ENCODE data around the gene MSMB. TPM values are rescaled to one million over a fixed set of nuclear protein-coding genes. Genes with fewer than 3 reads are reported as not detected.

Gene MSMB
- total and polyA plus RNA-seq, 9 of the 15 experiments (the other 6 are each of a cell fraction or from before 2014, with no cell fraction given), result 0.21 to 0.60 TPM; not detected in 7

DNA sequence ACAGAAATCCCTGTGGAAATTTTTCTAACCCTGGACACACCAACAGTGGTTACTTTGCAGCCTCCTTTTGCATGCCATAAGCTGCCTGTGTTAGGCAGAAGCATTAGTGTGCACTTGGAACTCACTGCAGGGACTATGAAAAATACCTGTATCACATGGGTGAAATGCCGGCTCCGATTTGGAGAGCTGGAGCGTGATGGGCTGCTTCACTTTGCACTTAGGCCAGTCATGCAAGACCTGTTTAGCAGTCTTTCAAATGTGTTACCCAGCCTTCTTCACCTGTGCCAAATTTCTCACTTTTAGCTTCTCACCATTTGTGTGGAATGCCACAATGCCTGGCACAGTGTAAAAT lies 26.9 kb downstream of the MSMB start:
- peak overlapping the region; percentile 83 for H3K27ac ChIP-seq (ENCODE audit: extremely low read depth, low read depth, low read length)
- intact Hi-C loops (cut with micrococcal nuclease) (loop anchor here (2.0 kb wide), 1 partner anchor 18 kb away; no protein-coding TSS in a partner anchor), in situ Hi-C loops (cut with MboI) (no loop called here)
- H3K4me2 ChIP-seq (ENCODE audit: insufficient read depth, low read length), result peak overlapping the region; percentile 87
- no peak for ATAC-seq
- no peak overlapping the region for H2AFZ ChIP-seq (ENCODE audit: low read depth, low read length)
- peaks cover 100% of the 10 kb centered on the region for H3K79me2 ChIP-seq (ENCODE audit: control insufficient read depth, insufficient read depth, low read length)
- H3K36me3 ChIP-seq (ENCODE audit: control insufficient read depth, insufficient read depth, low read length), result peaks cover 62% of the 10 kb centered on the region
- H3K9ac ChIP-seq (ENCODE audit: insufficient read depth in 1 of 2, low read depth in 2 of 2, low read length in 2 of 2), result peak overlapping the region in 1 of 2 experiments; percentile 76; a peak in 2 of 4 replicates
- 58% methylated on average over 3 of the region's 3 CpGs for WGBS (ENCODE audit: insufficient coverage, low coverage, missing lambda C conversion rate)
- H3K9me3 ChIP-seq (replicated peaks; ENCODE audit: control insufficient read depth, insufficient read depth, low read depth, low read length), result no peaks in the 10 kb centered on the region
- H3K27me3 ChIP-seq (ENCODE audit: control insufficient read depth in 2 of 2, insufficient read depth in 2 of 2, low read length in 2 of 2), result no peaks in the 10 kb centered on the region
- no peak for FAIRE-seq
- ChIA-PET CTCF (ENCODE audit: low intra/inter-chr PET ratio) (no interaction called here), POLR2A (interaction anchor here (1.9 to 11.8 kb wide), 3 partner anchors 10 to 18 kb away, joined by 14 to 136 read pairs (median 37); no protein-coding TSS in a partner anchor)
- H4K20me1 ChIP-seq (replicated peaks; ENCODE audit: control insufficient read depth, insufficient read depth, low read length), result peaks cover 19% of the 10 kb centered on the region
- DNase-seq (ENCODE audit: extremely low read depth in 1 of 4, low spot score in 3 of 4), result no peak
- H3K9me1 ChIP-seq (ENCODE audit: control insufficient read depth, insufficient read depth, low read length), result no peaks in the 10 kb centered on the region
- no TSS peak for BruUV-seq (replicated peaks)
- H3K4me1 ChIP-seq (replicated peaks in 1 of 2; ENCODE audit: control insufficient read depth in 2 of 2, insufficient read depth in 2 of 2, low read length in 2 of 2), result peaks cover 32 to 55% of the 10 kb centered on the region in 2 experiments
- H3K4me3 ChIP-seq, result peak overlapping the region; percentile 1; the same call in 1 of the 2 replicates
- TF ChIP-seq PTBP1 (IDR thresholded peaks at IDR 0.05; ENCODE audit: low read depth, low read length) (no peak), MEF2D (tag; conservative IDR thresholded peaks at IDR 0.05; ENCODE audit: low read depth) (no peak), HNRNPLL (IDR thresholded peaks at IDR 0.05; ENCODE audit: low read depth, low read length, poor library complexity, severe bottlenecking) (no peak), ELF2 (CRISPR knock-in tag; IDR thresholded peaks at IDR 0.05) (0 out of 2 replicates have a peak, but pooled peaks have one; percentile 19), ZSCAN32 (CRISPR knock-in tag; IDR thresholded peaks at IDR 0.05) (no peak), KLF10 (CRISPR knock-in tag; IDR thresholded peaks at IDR 0.05) (no peak), PML (IDR thresholded peaks at IDR 0.05; ENCODE audit: low read length) (no peak), NUFIP1 (IDR thresholded peaks at IDR 0.05; ENCODE audit: partially characterized antibody) (no peak), ZNF589 (CRISPR knock-in tag; IDR thresholded peaks at IDR 0.05; ENCODE audit: low read depth) (no peak)
- TF ChIP-seq, protein P1, sequence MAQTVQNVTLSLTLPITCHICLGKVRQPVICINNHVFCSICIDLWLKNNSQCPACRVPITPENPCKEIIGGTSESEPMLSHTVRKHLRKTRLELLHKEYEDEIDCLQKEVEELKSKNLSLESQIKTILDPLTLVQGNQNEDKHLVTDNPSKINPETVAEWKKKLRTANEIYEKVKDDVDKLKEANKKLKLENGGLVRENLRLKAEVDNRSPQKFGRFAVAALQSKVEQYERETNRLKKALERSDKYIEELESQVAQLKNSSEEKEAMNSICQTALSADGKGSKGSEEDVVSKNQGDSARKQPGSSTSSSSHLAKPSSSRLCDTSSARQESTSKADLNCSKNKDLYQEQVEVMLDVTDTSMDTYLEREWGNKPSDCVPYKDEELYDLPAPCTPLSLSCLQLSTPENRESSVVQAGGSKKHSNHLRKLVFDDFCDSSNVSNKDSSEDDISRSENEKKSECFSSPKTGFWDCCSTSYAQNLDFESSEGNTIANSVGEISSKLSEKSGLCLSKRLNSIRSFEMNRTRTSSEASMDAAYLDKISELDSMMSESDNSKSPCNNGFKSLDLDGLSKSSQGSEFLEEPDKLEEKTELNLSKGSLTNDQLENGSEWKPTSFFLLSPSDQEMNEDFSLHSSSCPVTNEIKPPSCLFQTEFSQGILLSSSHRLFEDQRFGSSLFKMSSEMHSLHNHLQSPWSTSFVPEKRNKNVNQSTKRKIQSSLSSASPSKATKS (CRISPR knock-in tag; IDR thresholded peaks at IDR 0.05), result no peak
- TF ChIP-seq, protein P2, sequence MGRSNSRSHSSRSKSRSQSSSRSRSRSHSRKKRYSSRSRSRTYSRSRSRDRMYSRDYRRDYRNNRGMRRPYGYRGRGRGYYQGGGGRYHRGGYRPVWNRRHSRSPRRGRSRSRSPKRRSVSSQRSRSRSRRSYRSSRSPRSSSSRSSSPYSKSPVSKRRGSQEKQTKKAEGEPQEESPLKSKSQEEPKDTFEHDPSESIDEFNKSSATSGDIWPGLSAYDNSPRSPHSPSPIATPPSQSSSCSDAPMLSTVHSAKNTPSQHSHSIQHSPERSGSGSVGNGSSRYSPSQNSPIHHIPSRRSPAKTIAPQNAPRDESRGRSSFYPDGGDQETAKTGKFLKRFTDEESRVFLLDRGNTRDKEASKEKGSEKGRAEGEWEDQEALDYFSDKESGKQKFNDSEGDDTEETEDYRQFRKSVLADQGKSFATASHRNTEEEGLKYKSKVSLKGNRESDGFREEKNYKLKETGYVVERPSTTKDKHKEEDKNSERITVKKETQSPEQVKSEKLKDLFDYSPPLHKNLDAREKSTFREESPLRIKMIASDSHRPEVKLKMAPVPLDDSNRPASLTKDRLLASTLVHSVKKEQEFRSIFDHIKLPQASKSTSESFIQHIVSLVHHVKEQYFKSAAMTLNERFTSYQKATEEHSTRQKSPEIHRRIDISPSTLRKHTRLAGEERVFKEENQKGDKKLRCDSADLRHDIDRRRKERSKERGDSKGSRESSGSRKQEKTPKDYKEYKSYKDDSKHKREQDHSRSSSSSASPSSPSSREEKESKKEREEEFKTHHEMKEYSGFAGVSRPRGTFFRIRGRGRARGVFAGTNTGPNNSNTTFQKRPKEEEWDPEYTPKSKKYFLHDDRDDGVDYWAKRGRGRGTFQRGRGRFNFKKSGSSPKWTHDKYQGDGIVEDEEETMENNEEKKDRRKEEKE (IDR thresholded peaks at IDR 0.05; ENCODE audit: borderline replicate concordance in 1 of 2, control insufficient read depth in 1 of 2, low read depth in 2 of 2, low read length in 1 of 2), result no peak
- TF ChIP-seq, protein P3, sequence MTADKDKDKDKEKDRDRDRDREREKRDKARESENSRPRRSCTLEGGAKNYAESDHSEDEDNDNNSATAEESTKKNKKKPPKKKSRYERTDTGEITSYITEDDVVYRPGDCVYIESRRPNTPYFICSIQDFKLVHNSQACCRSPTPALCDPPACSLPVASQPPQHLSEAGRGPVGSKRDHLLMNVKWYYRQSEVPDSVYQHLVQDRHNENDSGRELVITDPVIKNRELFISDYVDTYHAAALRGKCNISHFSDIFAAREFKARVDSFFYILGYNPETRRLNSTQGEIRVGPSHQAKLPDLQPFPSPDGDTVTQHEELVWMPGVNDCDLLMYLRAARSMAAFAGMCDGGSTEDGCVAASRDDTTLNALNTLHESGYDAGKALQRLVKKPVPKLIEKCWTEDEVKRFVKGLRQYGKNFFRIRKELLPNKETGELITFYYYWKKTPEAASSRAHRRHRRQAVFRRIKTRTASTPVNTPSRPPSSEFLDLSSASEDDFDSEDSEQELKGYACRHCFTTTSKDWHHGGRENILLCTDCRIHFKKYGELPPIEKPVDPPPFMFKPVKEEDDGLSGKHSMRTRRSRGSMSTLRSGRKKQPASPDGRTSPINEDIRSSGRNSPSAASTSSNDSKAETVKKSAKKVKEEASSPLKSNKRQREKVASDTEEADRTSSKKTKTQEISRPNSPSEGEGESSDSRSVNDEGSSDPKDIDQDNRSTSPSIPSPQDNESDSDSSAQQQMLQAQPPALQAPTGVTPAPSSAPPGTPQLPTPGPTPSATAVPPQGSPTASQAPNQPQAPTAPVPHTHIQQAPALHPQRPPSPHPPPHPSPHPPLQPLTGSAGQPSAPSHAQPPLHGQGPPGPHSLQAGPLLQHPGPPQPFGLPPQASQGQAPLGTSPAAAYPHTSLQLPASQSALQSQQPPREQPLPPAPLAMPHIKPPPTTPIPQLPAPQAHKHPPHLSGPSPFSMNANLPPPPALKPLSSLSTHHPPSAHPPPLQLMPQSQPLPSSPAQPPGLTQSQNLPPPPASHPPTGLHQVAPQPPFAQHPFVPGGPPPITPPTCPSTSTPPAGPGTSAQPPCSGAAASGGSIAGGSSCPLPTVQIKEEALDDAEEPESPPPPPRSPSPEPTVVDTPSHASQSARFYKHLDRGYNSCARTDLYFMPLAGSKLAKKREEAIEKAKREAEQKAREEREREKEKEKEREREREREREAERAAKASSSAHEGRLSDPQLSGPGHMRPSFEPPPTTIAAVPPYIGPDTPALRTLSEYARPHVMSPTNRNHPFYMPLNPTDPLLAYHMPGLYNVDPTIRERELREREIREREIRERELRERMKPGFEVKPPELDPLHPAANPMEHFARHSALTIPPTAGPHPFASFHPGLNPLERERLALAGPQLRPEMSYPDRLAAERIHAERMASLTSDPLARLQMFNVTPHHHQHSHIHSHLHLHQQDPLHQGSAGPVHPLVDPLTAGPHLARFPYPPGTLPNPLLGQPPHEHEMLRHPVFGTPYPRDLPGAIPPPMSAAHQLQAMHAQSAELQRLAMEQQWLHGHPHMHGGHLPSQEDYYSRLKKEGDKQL (CRISPR knock-in tag; IDR thresholded peaks at IDR 0.05; ENCODE audit: borderline replicate concordance), result no peak
